ENCODE data around the gene MRPL41. TPM values are rescaled to one million over a fixed set of nuclear protein-coding genes. Genes with fewer than 3 reads are reported as not detected.
A peak's percentile ranks its signal among the peaks of the same experiment; 100 is the strongest.
"Not testable (repeated sequence)": the region's sequence is repeated elsewhere in the genome, so short reads cannot be mapped to it uniquely, and the experiment has no call there.

The MRPL41 gene
- total RNA-seq, 2 experiments from 2014 or later, result 39.3 to 41.0 TPM

GRCh38 chr9:137531099-137531765 is 20.4 kb upstream of the MRPL41 start:
- peaks cover 16% of the 10 kb centered on the region for H3K4me1 Mint-ChIP-seq (ENCODE audit: low read depth)
- no peak overlapping the region for H3K27ac Mint-ChIP-seq

GRCh38 chr9:137532891-137533468 is 18.7 kb upstream of the MRPL41 start:
- peaks cover 27% of the 10 kb centered on the region for H3K4me1 Mint-ChIP-seq (ENCODE audit: low read depth)
- H3K9me3 Mint-ChIP-seq; intact Hi-C loops (cut with micrococcal nuclease); H3K27me3 Mint-ChIP-seq (ENCODE audit: low read depth); H3K36me3 Mint-ChIP-seq (ENCODE audit: low read depth); H3K4me3 Mint-ChIP-seq; H3K27ac Mint-ChIP-seq; CTCF ChIA-PET; DNase-seq: not testable (repeated sequence)

More at GRCh38 chr9:137531099-137531765, 20.4 kb upstream of the MRPL41 start:
- H3K4me3 Mint-ChIP-seq, result no peak overlapping the region
- intact Hi-C loops (cut with micrococcal nuclease), result no loop called here
- CTCF ChIA-PET, result interaction anchor here (1.5 kb wide), 1 partner anchor 14 kb away, joined by 4 read pairs; no protein-coding TSS in a partner anchor
- peaks cover 2% of the 10 kb centered on the region for H3K36me3 Mint-ChIP-seq (ENCODE audit: low read depth)
- no peak for DNase-seq
- H3K27me3 Mint-ChIP-seq (ENCODE audit: low read depth), result no peaks in the 10 kb centered on the region
- peaks cover 2% of the 10 kb centered on the region for H3K9me3 Mint-ChIP-seq

- H3K9me3 Mint-ChIP-seq, result peaks cover 6% of the 10 kb centered on the region
- no peak overlapping the region for H3K4me3 Mint-ChIP-seq
- no peaks in the 10 kb centered on the region for H3K27me3 Mint-ChIP-seq (ENCODE audit: low read depth)
- no peak overlapping the region for H3K27ac Mint-ChIP-seq
- intact Hi-C loops (cut with micrococcal nuclease), result loop anchor here (1.0 to 5.0 kb wide), 3 partner anchors 16 to 232 kb away; partner anchors contain the start of genes DPH7, NRARP and PNPLA7
- DNase-seq, result peak; percentile 29
- CTCF ChIA-PET, result interaction anchor here (0.8 to 1.3 kb wide), 9 partner anchors 9 to 248 kb away, joined by 3 to 8 read pairs (median 4); partner anchors contain the start of genes DPH7 and PNPLA7
- peaks cover 5% of the 10 kb centered on the region for H3K36me3 Mint-ChIP-seq (ENCODE audit: low read depth)
- peaks cover 25% of the 10 kb centered on the region for H3K4me1 Mint-ChIP-seq (ENCODE audit: low read depth)
Observed at GRCh38 chr9:137534256-137535119, 17.2 kb upstream of the MRPL41 start.

GRCh38 chr9:137535120-137535428 is 16.6 kb upstream of the MRPL41 start:
- H3K4me1 Mint-ChIP-seq (ENCODE audit: low read depth), result peaks cover 25% of the 10 kb centered on the region
- H3K36me3 Mint-ChIP-seq (ENCODE audit: low read depth), result peaks cover 5% of the 10 kb centered on the region
- DNase-seq, result no peak
- no peak overlapping the region for H3K27ac Mint-ChIP-seq
- no peak overlapping the region for H3K4me3 Mint-ChIP-seq
- CTCF ChIA-PET, result interaction anchor here (0.8 to 1.3 kb wide), 9 partner anchors 9 to 248 kb away, joined by 3 to 8 read pairs (median 4); partner anchors contain the start of genes DPH7 and PNPLA7
- H3K9me3 Mint-ChIP-seq, result peaks cover 6% of the 10 kb centered on the region
- H3K27me3 Mint-ChIP-seq (ENCODE audit: low read depth), result no peaks in the 10 kb centered on the region
- intact Hi-C loops (cut with micrococcal nuclease), result loop anchor here (1.0 to 5.0 kb wide), 3 partner anchors 15 to 233 kb away; partner anchors contain the start of genes DPH7, NRARP and PNPLA7

- Mint-ChIP-seq H3K27ac (peak overlapping the region; percentile 68), H3K4me1 (ENCODE audit: low read depth) (peaks cover 23% of the 10 kb centered on the region)
- H3K27me3 Mint-ChIP-seq (ENCODE audit: low read depth); H3K4me3 Mint-ChIP-seq; H3K9me3 Mint-ChIP-seq; H3K36me3 Mint-ChIP-seq (ENCODE audit: low read depth): not testable (repeated sequence)
- intact Hi-C loops (cut with micrococcal nuclease), result loop anchor here (5.0 kb wide), 1 partner anchor 234 kb away; the partner anchor contains the start of gene NRARP
- DNase-seq, result peak; percentile 56
- CTCF ChIA-PET, result interaction anchor here (1.3 kb wide), 1 partner anchor 12 kb away, joined by 3 read pairs; no protein-coding TSS in a partner anchor
Observed at GRCh38 chr9:137536594-137537131, 15.0 kb upstream of the MRPL41 start.

GRCh38 chr9:137538058-137538457 is 13.6 kb upstream of the MRPL41 start:
- peaks cover 6% of the 10 kb centered on the region for H3K9me3 Mint-ChIP-seq
- DNase-seq, result no peak
- peaks cover 5% of the 10 kb centered on the region for H3K36me3 Mint-ChIP-seq (ENCODE audit: low read depth)
- intact Hi-C loops (cut with micrococcal nuclease), result loop anchor here (5.0 kb wide), 1 partner anchor 236 kb away; the partner anchor contains the start of gene NRARP
- CTCF ChIA-PET, result interaction anchor here (1.3 kb wide), 1 partner anchor 82 kb away, joined by 3 read pairs; no protein-coding TSS in a partner anchor
- peaks cover 23% of the 10 kb centered on the region for H3K4me1 Mint-ChIP-seq (ENCODE audit: low read depth)
- H3K27me3 Mint-ChIP-seq (ENCODE audit: low read depth), result no peaks in the 10 kb centered on the region
- H3K4me3 Mint-ChIP-seq, result no peak overlapping the region
- no peak overlapping the region for H3K27ac Mint-ChIP-seq

- no peak for DNase-seq
- CTCF ChIA-PET, result interaction anchor here (0.8 kb wide), 1 partner anchor 12 kb away, joined by 3 read pairs; the partner anchor contains the start of gene MRPL41
- Mint-ChIP-seq H3K4me1 (ENCODE audit: low read depth) (peaks cover 14% of the 10 kb centered on the region), H3K36me3 (ENCODE audit: low read depth) (peaks cover 5% of the 10 kb centered on the region), H3K27me3 (ENCODE audit: low read depth) (no peaks in the 10 kb centered on the region), H3K27ac (no peak overlapping the region), H3K4me3 (no peak overlapping the region), H3K9me3 (peaks cover 6% of the 10 kb centered on the region)
- intact Hi-C loops (cut with micrococcal nuclease), result no loop called here
Observed at GRCh38 chr9:137540536-137540935, 11.1 kb upstream of the MRPL41 start.

- Mint-ChIP-seq H3K9me3 (no peaks in the 10 kb centered on the region), H3K4me1 (ENCODE audit: low read depth) (peaks cover 4% of the 10 kb centered on the region), H3K4me3 (no peak overlapping the region), H3K27ac (no peak overlapping the region), H3K36me3 (ENCODE audit: low read depth) (no peaks in the 10 kb centered on the region), H3K27me3 (ENCODE audit: low read depth) (no peaks in the 10 kb centered on the region)
- DNase-seq, result no peak
- intact Hi-C loops (cut with micrococcal nuclease), result no loop called here
- CTCF ChIA-PET, result no interaction called here
Observed at GRCh38 chr9:137542486-137542885, 9.2 kb upstream of the MRPL41 start.

GRCh38 chr9:137543237-137543963 is 8.3 kb upstream of the MRPL41 start:
- CTCF ChIA-PET, result interaction anchor here (2.7 kb wide), 1 partner anchor 8 kb away, joined by 8 read pairs; no protein-coding TSS in a partner anchor
- Mint-ChIP-seq H3K4me3 (no peak overlapping the region), H3K9me3 (no peaks in the 10 kb centered on the region), H3K36me3 (ENCODE audit: low read depth) (no peaks in the 10 kb centered on the region), H3K27me3 (ENCODE audit: low read depth) (no peaks in the 10 kb centered on the region), H3K4me1 (ENCODE audit: low read depth) (peaks cover 3% of the 10 kb centered on the region), H3K27ac (no peak overlapping the region)
- no peak for DNase-seq
- intact Hi-C loops (cut with micrococcal nuclease), result no loop called here

- no peaks in the 10 kb centered on the region for H3K36me3 Mint-ChIP-seq (ENCODE audit: low read depth)
- intact Hi-C loops (cut with micrococcal nuclease), result no loop called here
- H3K27me3 Mint-ChIP-seq (ENCODE audit: low read depth), result no peaks in the 10 kb centered on the region
- DNase-seq, result no peak
- CTCF ChIA-PET, result interaction anchor here (2.7 kb wide), 1 partner anchor 9 kb away, joined by 8 read pairs; no protein-coding TSS in a partner anchor
- no peak overlapping the region for H3K27ac Mint-ChIP-seq
- H3K4me3 Mint-ChIP-seq, result no peak overlapping the region
- H3K9me3 Mint-ChIP-seq, result no peaks in the 10 kb centered on the region
- H3K4me1 Mint-ChIP-seq (ENCODE audit: low read depth), result peaks cover 3% of the 10 kb centered on the region
Observed at GRCh38 chr9:137544176-137544760, 7.4 kb upstream of the MRPL41 start.

GRCh38 chr9:137545123-137545522 is 6.6 kb upstream of the MRPL41 start:
- CTCF ChIA-PET, result interaction anchor here (1.0 to 2.7 kb wide), 5 partner anchors 10 to 38 kb away, joined by 3 to 8 read pairs (median 4); no protein-coding TSS in a partner anchor
- Mint-ChIP-seq H3K36me3 (ENCODE audit: low read depth) (no peaks in the 10 kb centered on the region), H3K4me1 (ENCODE audit: low read depth) (peaks cover 9% of the 10 kb centered on the region), H3K4me3 (no peak overlapping the region), H3K9me3 (no peaks in the 10 kb centered on the region), H3K27ac (no peak overlapping the region), H3K27me3 (ENCODE audit: low read depth) (no peaks in the 10 kb centered on the region)
- intact Hi-C loops (cut with micrococcal nuclease), result no loop called here
- no peak for DNase-seq
